Neural progenitor cell (in vitro differentiated cells): ENCODE results near the gene NFIA. TPM values are rescaled to one million over a fixed set of nuclear protein-coding genes. Genes with fewer than 3 reads are reported as not detected.

Experiments
- DNase-seq: peaks from one replicate; pipeline ENCODE4 v3.0.0-alpha.2; 2016; ENCODE audit warnings: low spot score
- H2AFZ ChIP-seq: fragments of 200-600 bp; sonication (generic); replicated peaks from 2 replicates; pipeline ENCODE4 v1.6.1; 2016; ENCODE audit warnings: antibody characterized with exemption
- H3F3A ChIP-seq: fragments of 200-600 bp; sonication (generic); 2 replicates; pipeline ENCODE4 v1.6.1; 2016; ENCODE audit warnings: antibody characterized with exemption, low read depth
- H3K27ac ChIP-seq: fragments of 200-600 bp; sonication (generic); 2 replicates; pipeline ENCODE4 v1.5.1; 2016; ENCODE audit warnings: mild to moderate bottlenecking
- H3K27me3 ChIP-seq: fragments of 200-600 bp; sonication (generic); 2 replicates; pipeline ENCODE4 v1.6.1; 2016; ENCODE audit warnings: mild to moderate bottlenecking, moderate library complexity
- H3K36me3 ChIP-seq: fragments of 200-600 bp; sonication (generic); 2 replicates; pipeline ENCODE4 v1.5.1; 2016
- H3K4me1 ChIP-seq: fragments of 200-600 bp; sonication (generic); 2 replicates; pipeline ENCODE4 v1.6.1; 2016; ENCODE audit warnings: mixed run types
- H3K4me2 ChIP-seq: fragments of 200-600 bp; sonication (generic); 2 replicates; pipeline ENCODE4 v1.6.1; 2016
- H3K4me3 ChIP-seq: fragments of 200-600 bp; sonication (generic); 2 replicates; pipeline ENCODE4 v1.5.1; 2016
- H3K79me2 ChIP-seq: fragments of 200-600 bp; sonication (generic); 2 replicates; pipeline ENCODE4 v1.6.1; 2016; ENCODE audit warnings: low read depth
- H3K9ac ChIP-seq: fragments of 200-600 bp; sonication (generic); 2 replicates; pipeline ENCODE4 v1.6.1; 2016
- H3K9me3 ChIP-seq: fragments of 200-600 bp; sonication (generic); 2 replicates; pipeline ENCODE4 v1.5.1; 2016; ENCODE audit warnings: low read depth
- H4K20me1 ChIP-seq: fragments of 200-600 bp; sonication (generic); 2 replicates; pipeline ENCODE4 v1.6.1; 2016; ENCODE audit warnings: low read depth
- H3K27ac Mint-ChIP-seq: 3 replicates; pipeline ENCODE4 v1.8.0; 2021; ENCODE audit warnings: mixed read lengths
- H3K27me3 Mint-ChIP-seq: 2 replicates; pipeline ENCODE4 v1.8.0; 2022; ENCODE audit warnings: low read depth, mild to moderate bottlenecking, inconsistent platforms, moderate library complexity, mixed read lengths; ENCODE audit not compliant: insufficient read depth
- H3K36me3 Mint-ChIP-seq: 3 replicates; pipeline ENCODE4 v1.8.0; 2021; ENCODE audit warnings: mixed read lengths
- H3K4me1 Mint-ChIP-seq: 3 replicates; pipeline ENCODE4 v1.8.0; 2021; ENCODE audit warnings: mixed read lengths
- H3K4me3 Mint-ChIP-seq: 3 replicates; pipeline ENCODE4 v1.8.0; 2021; ENCODE audit warnings: mild to moderate bottlenecking, moderate library complexity, mixed read lengths
- H3K9me3 Mint-ChIP-seq: 3 replicates; pipeline ENCODE4 v1.8.0; 2020; ENCODE audit warnings: mixed read lengths
- EZH2 ChIP-seq: fragments of 200-600 bp; sonication (generic); IDR thresholded peaks from 2 replicates; pipeline ENCODE4 v1.6.1; 2017; ENCODE audit warnings: antibody characterized with exemption, mild to moderate bottlenecking, moderate library complexity
- EZH2phosphoT487 ChIP-seq: fragments of 200-600 bp; sonication (generic); IDR thresholded peaks from 2 replicates; pipeline ENCODE4 v1.6.1; 2017; ENCODE audit warnings: antibody characterized with exemption
- total RNA-seq: library from RNA; depleted of rRNA; stranded (reverse); fragments of >200 nt; gene quantifications from 2 replicates; pipeline ENCODE4 v1.2.3, GENCODE V29; 2015; ENCODE audit warnings: low replicate concordance
- TF ChIP-seq, protein P1 (sequence below): fragments of 200-600 bp; sonication (generic); IDR thresholded peaks from 2 replicates; pipeline ENCODE4 v1.5.1; 2017; ENCODE audit warnings: antibody characterized with exemption, mild to moderate bottlenecking

Gene NFIA
- total RNA-seq, 1 donor from 2014 or later: 5.3 TPM

GRCh38 chr1:61436491-61437120 lies 354.2 kb downstream of the NFIA start:
- H3K4me3 Mint-ChIP-seq: no peak overlapping the region
- Histone ChIP-seq H3F3A (no peaks in the 10 kb centered on the region), H3K79me2 (no peaks in the 10 kb centered on the region), H3K4me2 (no peak overlapping the region), H3K27ac (no peak overlapping the region), H3K4me3 (no peak overlapping the region), H2AFZ (no peak overlapping the region), H3K27me3 (no peaks in the 10 kb centered on the region), H4K20me1 (no peaks in the 10 kb centered on the region), H3K4me1 (no peaks in the 10 kb centered on the region), H3K9me3 (no peaks in the 10 kb centered on the region), H3K36me3 (no peaks in the 10 kb centered on the region), H3K9ac (no peak overlapping the region)
- peaks cover 32% of the 10 kb centered on the region for H3K36me3 Mint-ChIP-seq
- H3K27me3 Mint-ChIP-seq: peaks cover 1% of the 10 kb centered on the region
- DNase-seq: no peak
- H3K9me3 Mint-ChIP-seq: peaks cover 10% of the 10 kb centered on the region
- H3K27ac Mint-ChIP-seq: no peak overlapping the region
- H3K4me1 Mint-ChIP-seq: peaks cover 19% of the 10 kb centered on the region
- TF ChIP-seq, protein P1, sequence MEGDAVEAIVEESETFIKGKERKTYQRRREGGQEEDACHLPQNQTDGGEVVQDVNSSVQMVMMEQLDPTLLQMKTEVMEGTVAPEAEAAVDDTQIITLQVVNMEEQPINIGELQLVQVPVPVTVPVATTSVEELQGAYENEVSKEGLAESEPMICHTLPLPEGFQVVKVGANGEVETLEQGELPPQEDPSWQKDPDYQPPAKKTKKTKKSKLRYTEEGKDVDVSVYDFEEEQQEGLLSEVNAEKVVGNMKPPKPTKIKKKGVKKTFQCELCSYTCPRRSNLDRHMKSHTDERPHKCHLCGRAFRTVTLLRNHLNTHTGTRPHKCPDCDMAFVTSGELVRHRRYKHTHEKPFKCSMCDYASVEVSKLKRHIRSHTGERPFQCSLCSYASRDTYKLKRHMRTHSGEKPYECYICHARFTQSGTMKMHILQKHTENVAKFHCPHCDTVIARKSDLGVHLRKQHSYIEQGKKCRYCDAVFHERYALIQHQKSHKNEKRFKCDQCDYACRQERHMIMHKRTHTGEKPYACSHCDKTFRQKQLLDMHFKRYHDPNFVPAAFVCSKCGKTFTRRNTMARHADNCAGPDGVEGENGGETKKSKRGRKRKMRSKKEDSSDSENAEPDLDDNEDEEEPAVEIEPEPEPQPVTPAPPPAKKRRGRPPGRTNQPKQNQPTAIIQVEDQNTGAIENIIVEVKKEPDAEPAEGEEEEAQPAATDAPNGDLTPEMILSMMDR: no peak
- no peak for TF ChIP-seq EZH2phosphoT487
- TF ChIP-seq EZH2: no peak

- Histone ChIP-seq H3K27ac (no peak overlapping the region), H3K27me3 (no peaks in the 10 kb centered on the region), H3K9me3 (no peaks in the 10 kb centered on the region), H3K4me1 (no peaks in the 10 kb centered on the region), H3K4me3 (no peak overlapping the region), H3K9ac (no peak overlapping the region), H3K79me2 (no peaks in the 10 kb centered on the region), H2AFZ (no peak overlapping the region), H3F3A (no peaks in the 10 kb centered on the region), H3K4me2 (no peak overlapping the region), H3K36me3 (no peaks in the 10 kb centered on the region), H4K20me1 (no peaks in the 10 kb centered on the region)
- TF ChIP-seq EZH2 (no peak), EZH2phosphoT487 (no peak)
- TF ChIP-seq, protein P1: no peak
- Mint-ChIP-seq H3K4me3 (no peak overlapping the region), H3K4me1 (peaks cover 45% of the 10 kb centered on the region), H3K27me3 (peaks cover 5% of the 10 kb centered on the region), H3K36me3 (peaks cover 35% of the 10 kb centered on the region), H3K27ac (no peak overlapping the region), H3K9me3 (peaks cover 10% of the 10 kb centered on the region)
- no peak for DNase-seq
These were observed 356.9 kb downstream of the NFIA start for GRCh38 chr1:61439234-61439633.

DNA sequence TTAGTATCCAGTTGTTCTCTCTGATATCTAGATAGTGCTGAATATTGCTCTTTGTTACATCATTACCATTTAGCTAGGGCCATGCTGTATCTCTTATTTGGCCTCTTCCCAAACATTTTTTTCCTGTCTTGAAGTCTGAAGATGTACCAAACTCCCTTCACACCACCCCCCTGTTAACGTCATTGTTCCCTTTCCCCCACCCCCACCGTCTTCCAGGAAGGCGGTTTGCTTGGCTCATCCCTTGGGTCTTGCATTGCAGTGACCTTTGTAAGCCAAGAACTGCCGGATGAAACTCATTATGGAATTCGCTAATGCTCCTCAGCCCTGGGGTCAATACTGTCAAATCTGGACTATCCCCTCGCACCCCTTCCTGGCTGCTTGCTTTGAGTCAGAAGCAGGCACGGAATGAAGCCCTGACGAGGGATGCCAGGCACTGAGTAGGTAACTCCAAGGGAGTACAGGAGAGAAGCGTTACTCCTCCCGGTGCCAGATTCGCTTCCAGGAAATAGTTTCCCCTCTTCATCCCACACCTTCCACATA lies 359.4 kb downstream of the NFIA start:
- peaks cover 64% of the 10 kb centered on the region for H3K4me1 Mint-ChIP-seq
- no peak overlapping the region for H3K27ac Mint-ChIP-seq
- Histone ChIP-seq H3K79me2 (no peaks in the 10 kb centered on the region), H4K20me1 (no peaks in the 10 kb centered on the region), H3K27ac (no peak overlapping the region), H2AFZ (no peak overlapping the region), H3F3A (no peaks in the 10 kb centered on the region), H3K9me3 (no peaks in the 10 kb centered on the region), H3K4me1 (no peaks in the 10 kb centered on the region), H3K36me3 (no peaks in the 10 kb centered on the region), H3K9ac (no peak overlapping the region), H3K4me2 (no peak overlapping the region), H3K4me3 (no peak overlapping the region), H3K27me3 (no peaks in the 10 kb centered on the region)
- DNase-seq: no peak
- peaks cover 7% of the 10 kb centered on the region for H3K27me3 Mint-ChIP-seq
- no peak for TF ChIP-seq EZH2
- TF ChIP-seq, protein P1: no peak
- TF ChIP-seq EZH2phosphoT487: no peak
- H3K36me3 Mint-ChIP-seq: peaks cover 21% of the 10 kb centered on the region
- peaks cover 7% of the 10 kb centered on the region for H3K9me3 Mint-ChIP-seq
- H3K4me3 Mint-ChIP-seq: no peak overlapping the region
